ENCODE data around the gene ERN1. TPM values are rescaled to one million over a fixed set of nuclear protein-coding genes. Genes with fewer than 3 reads are reported as not detected.

The ERN1 gene
- total RNA-seq, 1 experiment from 2014 or later = 13.5 TPM

GRCh38 chr17:64126918-64127317 is 3.0 kb downstream of the ERN1 start:
- peak; percentile 46 for DNase-seq
- Histone ChIP-seq H3K9ac (ENCODE audit: low read length) (no peak overlapping the region), H3K4me2 (ENCODE audit: low read length) (peak overlapping the region; percentile 9)

GRCh38 chr17:64125937-64126336 is 4.0 kb downstream of the ERN1 start:
- ChIA-PET CTCF (no interaction called here), POLR2A (ENCODE audit: unreplicated experiment) (no interaction called here)
- Histone ChIP-seq H4K20me1 (ENCODE audit: low read length) (peaks cover 45% of the 10 kb centered on the region), H3K27me3 (ENCODE audit: low read length) (no peaks in the 10 kb centered on the region), H3K9me3 (ENCODE audit: low read length) (no peaks in the 10 kb centered on the region), H3K79me2 (ENCODE audit: low read length) (peaks cover 81% of the 10 kb centered on the region), H3K9me2 (replicated peaks; ENCODE audit: low read length) (no peaks in the 10 kb centered on the region; the same call in 1 of the 2 replicates), H3K4me3 (ENCODE audit: low read length) (no peak overlapping the region), H3K4me2 (ENCODE audit: low read length) (no peak overlapping the region), H3K9ac (ENCODE audit: low read length) (no peak overlapping the region), H3K4me1 (ENCODE audit: insufficient read depth, low read length) (peaks cover 30% of the 10 kb centered on the region), H3K27ac (ENCODE audit: low read length) (no peak overlapping the region), H3F3A (ENCODE audit: low read length, unreplicated experiment) (no peaks in the 10 kb centered on the region), H3K36me3 (ENCODE audit: low read depth, low read length) (no peaks in the 10 kb centered on the region), H2AFZ (ENCODE audit: low read length) (no peak overlapping the region)
- intact Hi-C loops (cut with micrococcal nuclease) = no loop called here
- TF ChIP-seq EZH2 (IDR thresholded peaks at IDR 0.05; ENCODE audit: low read length, unreplicated experiment) = no peak
- no peak for DNase-seq
- BruUV-seq (replicated peaks) = no TSS peak
- no peak for ATAC-seq

More at GRCh38 chr17:64126918-64127317, 3.0 kb downstream of the ERN1 start:
- no peaks in the 10 kb centered on the region; the same call in 1 of the 2 replicates for H3K9me2 ChIP-seq (replicated peaks; ENCODE audit: low read length)
- BruUV-seq (replicated peaks) = TSS peak; percentile 11
- no peak overlapping the region for H2AFZ ChIP-seq (ENCODE audit: low read length)
- no peaks in the 10 kb centered on the region for H3K36me3 ChIP-seq (ENCODE audit: low read depth, low read length)
- H3K27ac ChIP-seq (ENCODE audit: low read length) = no peak overlapping the region
- no peaks in the 10 kb centered on the region for H3K27me3 ChIP-seq (ENCODE audit: low read length)
- ChIA-PET POLR2A (ENCODE audit: unreplicated experiment) (no interaction called here), CTCF (no interaction called here)
- TF ChIP-seq EZH2 (IDR thresholded peaks at IDR 0.05; ENCODE audit: low read length, unreplicated experiment) (no peak), CTCF (conservative IDR thresholded peaks at IDR 0.05; ENCODE audit: low read depth, low read length) (no peak), EZH2phosphoT487 (IDR thresholded peaks at IDR 0.05; ENCODE audit: borderline replicate concordance, low read length) (no peak)
- H3K9me3 ChIP-seq (ENCODE audit: low read length) = no peaks in the 10 kb centered on the region
- H3K79me2 ChIP-seq (ENCODE audit: low read length) = peaks cover 74% of the 10 kb centered on the region
- peaks cover 29% of the 10 kb centered on the region for H3K4me1 ChIP-seq (ENCODE audit: insufficient read depth, low read length)
- H4K20me1 ChIP-seq (ENCODE audit: low read length) = peaks cover 45% of the 10 kb centered on the region
- intact Hi-C loops (cut with micrococcal nuclease) = no loop called here
- H3K4me3 ChIP-seq (ENCODE audit: low read length) = no peak overlapping the region
- no peaks in the 10 kb centered on the region for H3F3A ChIP-seq (ENCODE audit: low read length, unreplicated experiment)
- no peak for ATAC-seq

- no peaks in the 10 kb centered on the region for H3K36me3 ChIP-seq (ENCODE audit: low read depth, low read length)
- no peak overlapping the region for H3K4me2 ChIP-seq (ENCODE audit: low read length)
- peaks cover 84% of the 10 kb centered on the region for H3K79me2 ChIP-seq (ENCODE audit: low read length)
- H3K27me3 ChIP-seq (ENCODE audit: low read length) = no peaks in the 10 kb centered on the region
- H2AFZ ChIP-seq (ENCODE audit: low read length) = no peak overlapping the region
- intact Hi-C loops (cut with micrococcal nuclease) = no loop called here
- no peaks in the 10 kb centered on the region; the same call in 1 of the 2 replicates for H3K9me2 ChIP-seq (replicated peaks; ENCODE audit: low read length)
- peaks cover 45% of the 10 kb centered on the region for H4K20me1 ChIP-seq (ENCODE audit: low read length)
- TF ChIP-seq EZH2phosphoT487 (IDR thresholded peaks at IDR 0.05; ENCODE audit: borderline replicate concordance, low read length) = no peak
- TF ChIP-seq CTCF (conservative IDR thresholded peaks at IDR 0.05; ENCODE audit: low read depth, low read length) = no peak
- no peak for TF ChIP-seq EZH2 (IDR thresholded peaks at IDR 0.05; ENCODE audit: low read length, unreplicated experiment)
- no TSS peak for BruUV-seq (replicated peaks)
- ChIA-PET POLR2A (ENCODE audit: unreplicated experiment) (no interaction called here), CTCF (no interaction called here)
- H3K9me3 ChIP-seq (ENCODE audit: low read length) = no peaks in the 10 kb centered on the region
- H3K27ac ChIP-seq (ENCODE audit: low read length) = no peak overlapping the region
- no peak overlapping the region for H3K9ac ChIP-seq (ENCODE audit: low read length)
- H3K4me1 ChIP-seq (ENCODE audit: insufficient read depth, low read length) = peaks cover 36% of the 10 kb centered on the region
- no peaks in the 10 kb centered on the region for H3F3A ChIP-seq (ENCODE audit: low read length, unreplicated experiment)
- ATAC-seq = no peak
- no peak for DNase-seq
- no peak overlapping the region for H3K4me3 ChIP-seq (ENCODE audit: low read length)
Measured at GRCh38 chr17:64124609-64125008, 5.3 kb downstream of the ERN1 start.

Data from PC-3 (cell line).